Brain microvascular endothelial cell (primary cell): ENCODE measurements around the gene TNNT2.

Experiments
- DNase-seq: peaks from one replicate; pipeline ENCODE4 v3.0.0-alpha.2; 2020
- H3K27ac ChIP-seq: fragments of 250-450 bp; sonication (Bioruptor Pico); 2 replicates; pipeline ENCODE4 v1.5.1; 2020; ENCODE audit warnings: mild to moderate bottlenecking, moderate library complexity
- H3K27me3 ChIP-seq: fragments of 250-450 bp; sonication (Bioruptor Pico); replicated peaks from 2 replicates; pipeline ENCODE4 v1.5.1; 2020; ENCODE audit warnings: mild to moderate bottlenecking
- H3K36me3 ChIP-seq: fragments of 250-450 bp; sonication (Bioruptor Pico); replicated peaks from 2 replicates; pipeline ENCODE4 v1.5.1; 2020; ENCODE audit warnings: mild to moderate bottlenecking
- H3K4me3 ChIP-seq: 2 replicates; pipeline ENCODE4 v1.5.1; 2011; ENCODE audit warnings: low read depth, mild to moderate bottlenecking, control low read depth, low read length, moderate library complexity
- CTCF ChIP-seq: IDR thresholded peaks from 2 replicates; pipeline ENCODE4 v1.5.1; 2011; ENCODE audit warnings: low read depth, mild to moderate bottlenecking, moderate library complexity, low read length, control low read depth, inconsistent platforms; ENCODE audit errors: missing control alignments
- in situ Hi-C: cut with HindIII; loops from 2 replicates; pipeline ENCODE4 v1.10.0; 2017; ENCODE audit warnings: low sequenced_read_pairs, low pct_ligation_motif_present

Gene TNNT2

GRCh38 chr1:201316556-201316955 lies 60.9 kb downstream of the TNNT2 start:
- no peak for DNase-seq
- no peaks in the 10 kb centered on the region for H3K36me3 ChIP-seq
- H3K4me3 ChIP-seq = no peak overlapping the region
- in situ Hi-C loops = no loop called here
- H3K27ac ChIP-seq = no peak overlapping the region
- TF ChIP-seq CTCF = no peak
- H3K27me3 ChIP-seq = no peaks in the 10 kb centered on the region

- Histone ChIP-seq H3K27me3 (peaks cover 18% of the 10 kb centered on the region), H3K4me3 (no peak overlapping the region), H3K36me3 (no peaks in the 10 kb centered on the region), H3K27ac (no peak overlapping the region)
- no peak for TF ChIP-seq CTCF
- no peak for DNase-seq
- in situ Hi-C loops = no loop called here
Measured at GRCh38 chr1:201313086-201313485, 64.4 kb downstream of the TNNT2 start.

- TF ChIP-seq CTCF = no peak
- Histone ChIP-seq H3K4me3 (no peak overlapping the region), H3K36me3 (no peaks in the 10 kb centered on the region), H3K27me3 (peaks cover 21% of the 10 kb centered on the region), H3K27ac (no peak overlapping the region)
- DNase-seq = no peak
- in situ Hi-C loops = no loop called here
Measured at GRCh38 chr1:201312298-201312697, 65.2 kb downstream of the TNNT2 start.

GRCh38 chr1:201311356-201312011 lies 66.0 kb downstream of the TNNT2 start:
- Histone ChIP-seq H3K4me3 (no peak overlapping the region), H3K36me3 (no peaks in the 10 kb centered on the region), H3K27ac (no peak overlapping the region), H3K27me3 (peaks cover 21% of the 10 kb centered on the region)
- TF ChIP-seq CTCF = no peak
- DNase-seq = no peak
- in situ Hi-C loops = no loop called here

- peaks cover 21% of the 10 kb centered on the region for H3K27me3 ChIP-seq
- no peak overlapping the region for H3K4me3 ChIP-seq
- H3K36me3 ChIP-seq = no peaks in the 10 kb centered on the region
- no peak for DNase-seq
- TF ChIP-seq CTCF = no peak
- no peak overlapping the region for H3K27ac ChIP-seq
- in situ Hi-C loops = no loop called here
Measured at GRCh38 chr1:201310986-201311355, 66.5 kb downstream of the TNNT2 start.
